ENCODE measurements around the gene SOAT2. TPM values are rescaled to one million over a fixed set of nuclear protein-coding genes. Genes with fewer than 3 reads are reported as not detected.

Gene SOAT2
- polyA plus RNA-seq, 3 donors = 1.2 to 1.6 (median 1.4) TPM

DNA sequence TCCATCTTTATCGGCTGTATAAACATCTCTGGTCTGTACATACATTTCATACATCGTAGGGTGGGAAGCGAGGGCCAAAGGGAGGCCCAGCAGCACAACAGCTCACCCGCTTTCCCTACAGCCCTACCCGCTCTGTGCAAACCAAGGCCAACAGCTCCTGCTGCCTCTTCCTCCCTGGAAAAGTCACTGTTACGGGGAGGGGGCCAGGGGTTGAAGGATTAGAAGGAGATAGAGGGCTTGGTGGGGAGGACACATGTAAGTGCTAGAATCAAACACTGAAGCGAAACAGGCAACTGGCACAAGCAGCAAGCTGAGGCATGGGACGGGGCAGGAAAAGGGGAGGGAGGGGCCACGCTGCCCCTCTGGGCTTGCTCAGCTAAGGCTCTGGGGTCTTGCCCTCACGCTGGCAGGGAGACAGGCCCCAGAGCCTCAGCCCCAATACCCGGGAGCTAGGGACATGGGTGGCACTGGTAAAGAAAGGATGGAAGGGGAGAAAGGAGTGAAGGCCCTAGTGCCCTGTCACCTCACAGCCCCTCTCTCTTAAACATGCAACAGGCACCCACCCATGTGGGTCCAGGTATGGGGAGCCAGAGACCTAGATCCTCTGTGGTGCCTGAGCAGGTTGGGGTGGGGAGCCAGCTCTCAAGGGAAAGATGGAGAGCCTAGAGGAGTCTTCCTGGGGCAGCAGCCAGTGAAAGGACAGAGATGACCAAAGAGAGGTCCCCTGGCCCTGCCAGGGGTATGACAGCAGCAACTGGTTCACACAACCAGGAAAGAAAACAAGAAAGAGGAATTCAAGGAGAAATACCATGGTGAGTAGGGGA lies 38.5 kb upstream of the SOAT2 start:
- DNase-seq (ENCODE audit: low read depth in 3 of 3, low spot score in 2 of 3) = no peak

DNA sequence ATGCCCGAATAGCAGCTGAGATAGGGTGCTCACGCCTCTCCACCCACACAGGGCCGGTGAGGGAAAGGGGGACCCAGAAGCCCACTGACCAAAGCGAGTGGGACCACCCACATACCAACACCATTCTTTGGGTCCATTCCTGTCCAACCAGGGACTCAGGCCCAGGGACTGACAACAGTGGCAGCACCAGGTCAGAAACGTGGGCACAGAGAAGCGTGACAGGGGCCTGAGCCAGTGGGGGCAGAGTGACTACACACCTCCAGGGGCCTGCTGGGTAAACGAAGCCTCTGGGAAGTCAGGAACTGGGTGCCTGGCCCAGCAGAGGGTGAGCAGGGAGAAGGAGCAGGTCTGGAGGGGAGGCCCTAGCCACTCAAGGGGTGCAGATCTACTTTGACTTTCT lies 37.8 kb upstream of the SOAT2 start:
- DNase-seq (ENCODE audit: low read depth in 3 of 3, low spot score in 2 of 3) = no peak

DNA sequence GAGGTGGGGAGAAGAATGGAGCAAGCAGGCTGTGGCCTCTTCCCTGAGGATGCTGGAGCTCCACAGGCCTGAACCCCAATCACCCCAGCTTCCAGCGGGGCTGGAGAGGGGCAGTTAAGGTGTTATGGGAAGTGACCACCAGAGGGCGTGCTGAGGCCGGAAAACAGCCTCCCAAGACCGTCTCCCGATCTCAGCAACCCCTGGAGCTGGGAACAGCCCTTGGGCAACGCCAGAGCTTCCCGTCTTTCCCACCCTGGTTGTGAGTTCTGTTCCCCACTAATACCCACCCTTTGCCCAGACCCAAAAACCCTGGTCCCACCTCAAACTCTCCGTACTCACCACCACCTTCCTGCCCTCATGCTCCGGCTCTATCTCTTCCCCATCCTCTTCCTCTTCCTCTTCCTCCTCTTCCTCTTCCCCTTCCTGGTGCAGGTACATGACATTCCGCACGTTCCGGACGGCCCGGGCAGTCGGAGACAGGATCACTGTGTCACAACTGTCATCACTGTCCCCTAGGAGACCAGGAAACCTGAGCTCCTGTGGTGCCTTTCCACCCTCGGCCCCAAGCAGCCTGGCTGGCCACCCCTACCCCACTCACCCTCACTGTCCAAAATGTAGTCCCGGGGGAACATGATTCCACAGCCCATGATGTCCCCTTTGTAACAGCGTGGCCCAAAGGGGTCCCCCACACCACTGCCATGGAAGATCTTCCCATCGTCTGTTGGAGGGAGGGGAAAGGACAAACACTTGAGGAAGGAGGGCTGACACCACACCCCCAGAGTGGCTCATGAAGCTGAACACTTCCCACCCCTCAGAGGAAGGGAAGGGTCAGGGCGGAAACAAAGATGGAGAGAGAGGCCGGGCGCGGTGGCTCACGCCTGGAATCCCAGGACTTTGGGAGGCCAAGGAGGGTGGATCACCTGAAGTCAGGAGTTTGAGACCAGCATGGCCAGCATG lies 37.0 kb upstream of the SOAT2 start:
- no peak for DNase-seq (ENCODE audit: low read depth in 3 of 3, low spot score in 2 of 3)

DNA sequence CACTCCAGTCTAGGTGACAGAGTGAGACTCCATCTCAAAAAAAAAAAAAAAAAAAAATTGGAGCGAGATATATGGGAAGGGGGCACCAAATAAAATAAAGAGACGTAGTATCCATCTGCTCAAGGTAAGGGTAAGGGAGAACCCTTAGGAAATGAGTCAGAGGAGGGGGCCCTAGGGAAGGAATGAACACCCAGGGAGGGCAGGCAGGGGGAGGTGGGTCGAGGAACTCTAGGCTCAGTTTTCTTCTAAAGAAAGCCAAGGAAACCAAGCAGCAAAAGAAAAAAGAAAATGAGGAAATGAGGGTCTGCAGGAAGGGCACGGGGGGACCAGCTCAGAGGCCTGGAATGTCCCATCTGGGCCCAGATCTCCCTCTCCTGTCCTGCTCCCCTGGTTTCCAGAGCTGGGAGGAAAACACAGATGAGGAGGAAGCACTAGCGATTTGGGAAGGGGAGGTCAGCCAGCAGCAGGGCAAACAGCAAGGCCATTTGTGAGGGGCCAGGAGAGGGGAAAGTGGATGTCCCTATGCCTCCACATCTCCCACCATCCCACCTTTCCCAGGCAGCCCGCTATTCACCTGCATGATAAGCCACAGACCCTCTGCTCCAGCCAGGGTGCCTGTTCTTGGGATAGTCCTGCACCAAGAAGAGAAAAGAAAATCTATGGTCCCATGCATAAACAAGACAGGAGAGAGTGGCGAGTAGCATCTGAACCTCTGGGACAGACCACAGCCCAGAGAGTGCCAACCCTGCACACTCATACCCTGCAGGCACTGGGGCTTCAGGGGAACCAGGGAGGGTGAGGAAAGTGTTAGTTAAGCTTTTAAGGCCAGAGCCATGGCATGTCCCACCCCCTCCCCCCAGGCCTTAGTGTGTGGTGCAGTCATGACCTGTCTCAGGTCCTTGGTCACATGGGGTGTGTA lies 36.0 kb upstream of the SOAT2 start:
- no peak for DNase-seq (ENCODE audit: low read depth in 3 of 3, low spot score in 2 of 3)

DNA sequence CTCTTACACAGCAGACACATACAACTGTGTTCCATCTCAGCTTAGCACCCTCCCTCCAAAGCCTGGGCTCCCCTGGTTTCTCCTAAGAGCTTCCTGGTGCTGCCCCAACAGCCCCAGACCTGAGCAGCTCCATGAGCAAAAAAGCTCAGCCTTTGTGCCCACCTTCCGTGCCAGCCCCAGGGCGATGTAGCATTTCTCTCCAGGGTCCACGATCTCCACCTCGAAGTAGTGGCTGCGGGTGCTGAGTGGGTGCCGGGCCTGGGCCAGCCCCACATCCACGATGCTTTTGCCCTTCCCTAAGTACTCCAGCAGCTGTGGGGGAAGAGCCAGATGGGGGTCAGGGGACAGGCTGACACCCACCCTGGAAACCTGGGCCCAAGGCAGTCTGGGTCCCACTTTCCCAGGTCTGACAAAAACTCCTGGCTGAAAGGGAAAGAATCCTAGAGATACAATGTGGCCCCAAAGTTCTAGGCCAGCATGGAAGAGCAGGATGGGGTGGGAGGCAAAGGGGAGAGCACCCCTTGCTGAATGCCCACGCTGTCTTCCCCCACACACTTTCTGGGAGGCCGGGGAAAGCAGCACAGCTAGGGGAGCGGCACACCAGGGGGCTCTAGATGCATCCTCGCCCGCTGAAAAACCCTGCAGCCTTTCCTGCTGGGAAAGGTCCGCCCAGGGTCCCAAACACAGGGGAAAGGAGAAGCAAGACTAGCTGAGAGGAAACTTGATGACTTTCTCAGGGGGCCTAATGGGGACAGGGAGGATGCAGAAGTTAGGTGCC lies 35.1 kb upstream of the SOAT2 start:
- no peak for DNase-seq (ENCODE audit: low read depth in 3 of 3, low spot score in 2 of 3)

DNA sequence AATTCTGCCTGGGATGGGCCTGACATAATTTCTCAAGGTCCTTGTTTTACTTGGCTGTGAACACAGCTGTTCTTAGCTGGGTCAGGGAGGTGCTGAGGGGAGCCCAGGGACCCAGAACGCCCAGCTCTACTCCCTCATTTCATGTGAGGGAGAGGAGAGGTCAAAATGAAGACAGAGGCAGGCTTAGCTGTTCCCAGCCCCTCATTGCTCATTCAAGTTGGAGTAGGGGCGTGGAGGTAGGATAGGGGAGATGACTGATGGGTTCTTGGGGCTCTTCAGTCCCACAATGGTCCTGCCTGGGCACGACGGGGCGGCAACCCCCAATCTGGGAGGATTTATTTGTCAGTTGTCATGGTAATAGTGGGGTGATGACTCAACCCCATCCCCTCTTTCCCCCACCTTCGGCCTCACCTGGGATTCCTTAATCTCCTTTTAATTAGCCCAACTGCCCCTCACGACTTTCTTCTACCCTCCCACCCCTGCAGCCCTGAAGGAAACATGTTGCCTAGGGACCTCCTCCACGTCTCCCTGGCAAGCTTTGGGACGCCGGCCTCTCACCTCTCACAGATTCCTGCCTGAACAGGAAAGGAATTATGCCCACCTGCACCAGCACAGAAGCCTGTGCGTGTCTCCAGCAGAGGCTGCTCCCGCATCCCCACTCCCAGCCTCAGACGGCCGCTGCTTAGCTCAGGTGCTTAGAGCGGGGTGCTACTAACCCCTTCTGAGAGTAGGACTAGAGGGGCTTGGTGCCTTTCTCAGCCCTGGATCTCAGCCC lies 34.3 kb upstream of the SOAT2 start:
- no peak for DNase-seq (ENCODE audit: low read depth in 3 of 3, low spot score in 2 of 3)

DNA sequence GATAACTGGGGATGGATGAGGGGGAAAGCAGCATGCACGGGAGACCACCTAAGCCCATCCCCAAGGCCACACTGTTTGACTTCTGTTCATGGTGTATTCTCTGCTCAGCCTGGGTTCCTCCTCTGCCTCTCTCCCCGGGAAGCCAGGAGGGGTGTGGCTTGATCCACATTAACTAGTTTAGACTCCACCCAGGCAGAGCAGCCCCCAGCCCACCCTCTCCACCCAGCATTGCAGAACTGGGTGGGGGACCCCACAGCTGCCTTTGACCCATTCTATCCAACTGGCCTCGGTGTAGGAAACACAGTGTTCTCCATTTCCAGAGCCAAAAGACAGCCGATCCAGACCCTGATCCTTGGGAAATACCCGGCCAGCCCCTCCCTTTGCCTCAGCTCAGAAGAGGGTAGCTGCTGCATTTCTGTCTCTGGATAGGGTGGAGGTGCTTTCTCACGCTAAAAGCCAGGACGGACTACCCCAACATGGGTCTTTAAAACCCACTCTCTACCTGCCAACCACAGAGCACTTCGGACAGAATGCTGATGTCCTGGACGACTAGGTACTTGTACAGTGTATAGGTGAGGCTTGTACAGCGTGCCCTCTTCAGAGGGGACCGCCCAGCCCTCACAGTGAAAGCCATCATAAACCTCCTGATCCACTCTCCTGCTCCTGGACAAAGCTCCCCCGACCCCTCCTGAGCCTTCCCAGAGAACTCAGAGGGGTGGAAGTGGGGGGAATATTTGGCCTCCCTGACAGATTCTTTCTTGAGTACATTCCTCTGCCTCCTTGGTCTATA lies 33.5 kb upstream of the SOAT2 start:
- DNase-seq (ENCODE audit: low read depth in 3 of 3, low spot score in 2 of 3) = no peak

DNA sequence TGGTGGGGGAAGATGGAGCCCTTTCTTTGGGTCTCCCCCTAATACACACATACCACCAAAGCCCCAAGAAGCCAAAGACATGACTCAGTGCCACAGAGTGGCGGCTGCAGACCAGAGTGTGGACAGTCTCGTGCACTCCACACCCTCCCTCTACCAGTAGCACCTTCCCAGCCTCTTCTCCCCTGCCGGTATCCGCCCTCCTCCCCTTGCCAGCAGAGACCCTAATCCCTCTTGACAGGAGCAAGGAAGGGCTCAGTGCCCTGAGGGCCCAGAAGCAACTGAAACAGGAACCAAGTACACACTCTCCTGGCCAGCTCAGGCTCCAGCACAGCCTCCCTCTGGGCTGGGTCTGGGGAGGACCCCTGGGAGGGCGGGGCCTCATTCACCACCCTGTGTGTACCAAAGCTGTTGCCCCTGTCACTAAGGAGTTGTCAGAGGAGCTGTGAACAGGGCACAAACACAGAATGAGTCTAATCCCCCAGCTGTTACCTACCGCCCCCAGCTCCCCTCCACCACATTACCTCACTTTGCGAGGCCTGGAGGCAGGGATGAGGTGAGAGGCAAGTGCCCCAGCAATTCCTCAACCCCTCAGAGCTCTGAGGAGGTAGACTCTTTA lies 32.3 kb upstream of the SOAT2 start:
- DNase-seq (ENCODE audit: low read depth in 3 of 3, low spot score in 2 of 3) = no peak

DNA sequence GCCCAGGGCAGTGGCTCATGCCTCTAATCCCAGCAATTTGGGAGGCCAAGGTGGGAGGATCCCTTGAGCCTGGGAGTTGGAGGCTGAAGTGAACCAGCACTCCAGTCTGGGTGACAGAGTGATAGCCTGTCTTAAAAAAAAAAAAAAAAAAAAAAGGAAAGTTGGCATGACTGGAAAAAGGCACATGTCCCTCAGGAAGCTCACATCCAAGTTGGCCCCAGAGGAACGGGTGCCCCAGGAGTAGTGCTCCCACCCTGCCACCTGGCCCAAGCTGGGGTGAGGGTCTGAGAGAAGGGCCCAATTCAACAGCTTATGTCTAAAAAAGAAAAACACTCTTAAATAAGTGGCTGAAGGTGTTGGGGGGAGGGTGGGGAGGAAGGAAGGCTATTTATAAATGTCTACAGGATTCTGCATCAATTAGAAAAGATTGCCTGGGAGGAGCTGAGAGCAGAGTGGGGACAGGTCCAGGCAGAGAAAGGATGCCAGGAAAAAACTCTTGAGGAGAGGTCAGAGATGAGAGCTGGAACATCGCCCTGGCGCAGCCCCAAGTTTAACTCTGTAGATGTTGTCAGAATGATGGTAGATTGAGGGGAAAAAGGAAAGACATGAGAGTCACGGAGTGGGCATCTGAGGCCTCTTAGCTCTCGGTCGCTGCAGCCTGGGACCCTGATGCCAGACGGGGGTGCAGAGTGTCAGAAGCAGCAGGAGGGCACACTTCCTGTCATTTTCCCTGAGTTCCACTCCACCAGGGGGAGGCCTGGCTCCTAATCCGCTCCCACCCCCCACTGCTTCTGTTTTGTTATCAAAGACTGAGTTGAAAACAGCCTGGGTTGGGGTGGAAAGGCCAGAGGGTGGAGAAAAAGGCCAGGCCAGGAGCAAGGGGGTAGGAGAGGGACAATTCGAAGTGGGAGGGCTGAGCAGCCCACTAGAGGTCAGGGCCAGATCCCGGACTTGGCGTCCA lies 31.4 kb upstream of the SOAT2 start:
- no peak for DNase-seq (ENCODE audit: low read depth in 3 of 3, low spot score in 2 of 3)

DNA sequence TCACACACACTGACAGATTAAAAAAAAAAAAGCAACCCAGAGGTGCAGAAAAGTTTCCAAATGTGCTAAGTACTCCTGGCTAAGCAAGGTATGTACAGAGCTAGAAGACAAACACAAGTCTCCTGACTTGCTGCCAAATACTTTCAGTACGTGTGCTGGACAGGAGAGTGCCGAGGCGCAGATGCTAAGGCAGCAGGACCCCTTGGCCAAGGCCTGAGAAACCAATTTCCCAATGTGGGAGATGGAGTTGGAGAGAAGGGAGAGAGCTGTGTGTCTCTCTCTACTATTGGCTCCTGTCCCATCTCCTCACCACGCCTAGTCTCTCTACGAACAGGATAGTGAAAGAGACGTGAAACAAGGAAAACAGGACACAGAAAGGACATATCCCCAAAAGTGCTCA lies 29.4 kb upstream of the SOAT2 start:
- no peak for DNase-seq (ENCODE audit: low read depth in 3 of 3, low spot score in 2 of 3)

DNA sequence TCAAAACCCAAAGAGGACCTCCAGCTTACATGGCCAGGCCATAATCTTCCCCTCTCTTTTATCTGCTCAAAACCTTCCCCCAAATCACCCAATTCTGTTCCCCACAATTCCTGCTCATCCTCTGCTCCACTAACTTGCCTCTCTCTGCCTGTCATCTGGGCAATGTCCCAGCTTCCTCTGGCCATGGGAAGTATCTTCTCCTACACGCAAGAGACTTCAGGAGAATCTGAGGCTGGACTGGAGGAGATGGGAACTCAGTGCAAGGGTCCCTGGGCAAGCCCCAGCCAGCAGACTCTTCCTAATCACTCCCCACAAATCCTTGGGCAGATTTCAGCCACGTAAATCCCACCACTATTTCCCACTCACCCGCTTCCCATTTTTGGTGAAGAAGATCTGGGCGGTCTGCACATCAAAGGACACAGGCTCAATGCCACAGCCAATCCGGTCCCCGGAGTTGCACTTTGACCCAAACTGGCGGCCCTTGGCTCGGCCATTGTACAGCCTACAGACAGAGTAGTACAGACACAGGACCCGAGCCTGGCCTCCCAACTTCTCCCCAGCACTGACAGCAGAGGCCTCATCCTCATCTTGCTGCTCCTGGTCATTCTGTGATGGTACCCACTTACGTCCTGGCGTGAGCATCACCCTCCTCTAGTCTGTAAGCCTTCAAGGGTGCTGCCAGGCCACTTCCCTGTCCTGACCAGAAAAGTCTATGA lies 28.8 kb upstream of the SOAT2 start:
- no peak for DNase-seq (ENCODE audit: low read depth in 3 of 3, low spot score in 2 of 3)

DNA sequence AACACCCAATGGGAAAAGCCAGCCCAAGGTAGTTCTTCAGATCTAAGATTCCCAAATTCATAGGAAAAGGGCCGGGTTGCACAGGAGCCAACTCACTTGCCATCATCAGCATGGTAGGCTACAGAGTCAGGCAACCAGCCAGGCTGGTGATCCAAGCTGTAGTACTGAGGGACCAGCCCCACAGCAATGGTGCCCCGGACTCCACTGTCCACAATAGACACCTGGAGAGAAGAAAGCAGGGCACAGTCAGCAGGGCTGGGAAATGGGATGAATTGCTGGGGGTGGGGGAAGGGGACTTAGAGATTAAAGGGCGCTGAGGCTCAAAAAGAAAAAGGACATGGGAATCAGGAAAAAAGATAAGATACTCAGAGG lies 28.3 kb upstream of the SOAT2 start:
- no peak for DNase-seq (ENCODE audit: low read depth in 3 of 3, low spot score in 2 of 3)

DNA sequence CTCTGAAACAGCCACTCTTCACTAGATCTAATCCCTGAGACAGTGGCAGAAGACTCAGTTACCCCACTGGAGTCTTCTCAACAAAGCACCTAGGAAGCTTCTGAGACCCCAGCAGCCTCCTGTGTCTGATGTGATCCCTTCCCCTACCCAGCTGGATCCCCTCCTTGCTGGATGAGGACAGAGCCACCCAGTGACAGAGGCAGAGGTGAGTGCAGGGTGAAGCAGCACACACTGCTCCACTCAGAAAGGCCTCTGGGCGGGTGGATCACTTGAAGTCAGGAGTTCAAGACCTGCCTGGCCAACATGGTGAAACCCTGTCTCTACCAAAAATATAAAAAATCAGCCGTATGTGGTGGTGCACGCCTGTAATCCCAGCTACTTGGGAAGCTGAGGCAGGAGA lies 26.8 kb upstream of the SOAT2 start:
- DNase-seq (ENCODE audit: low read depth in 3 of 3, low spot score in 2 of 3) = no peak

DNA sequence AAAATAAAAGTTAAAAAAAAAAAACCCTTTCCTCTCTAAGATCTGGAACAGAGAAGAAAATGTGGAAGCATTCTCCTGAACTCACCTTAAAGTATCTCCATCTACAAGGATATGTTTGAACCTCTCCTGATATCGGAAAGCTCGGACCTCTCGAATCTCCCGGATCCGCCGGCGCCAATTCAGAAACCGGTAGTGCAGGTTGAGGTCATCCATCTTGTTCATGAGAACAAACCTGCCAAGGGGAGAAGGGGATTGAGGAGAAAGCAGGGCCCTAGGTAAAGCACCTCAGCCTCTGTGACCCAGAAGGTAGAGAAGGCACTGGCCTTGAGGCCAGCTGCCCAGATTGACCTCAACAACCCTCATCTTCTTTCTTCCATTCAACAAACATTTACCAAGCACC lies 26.3 kb upstream of the SOAT2 start:
- DNase-seq (ENCODE audit: low read depth in 3 of 3, low spot score in 2 of 3) = no peak

DNA sequence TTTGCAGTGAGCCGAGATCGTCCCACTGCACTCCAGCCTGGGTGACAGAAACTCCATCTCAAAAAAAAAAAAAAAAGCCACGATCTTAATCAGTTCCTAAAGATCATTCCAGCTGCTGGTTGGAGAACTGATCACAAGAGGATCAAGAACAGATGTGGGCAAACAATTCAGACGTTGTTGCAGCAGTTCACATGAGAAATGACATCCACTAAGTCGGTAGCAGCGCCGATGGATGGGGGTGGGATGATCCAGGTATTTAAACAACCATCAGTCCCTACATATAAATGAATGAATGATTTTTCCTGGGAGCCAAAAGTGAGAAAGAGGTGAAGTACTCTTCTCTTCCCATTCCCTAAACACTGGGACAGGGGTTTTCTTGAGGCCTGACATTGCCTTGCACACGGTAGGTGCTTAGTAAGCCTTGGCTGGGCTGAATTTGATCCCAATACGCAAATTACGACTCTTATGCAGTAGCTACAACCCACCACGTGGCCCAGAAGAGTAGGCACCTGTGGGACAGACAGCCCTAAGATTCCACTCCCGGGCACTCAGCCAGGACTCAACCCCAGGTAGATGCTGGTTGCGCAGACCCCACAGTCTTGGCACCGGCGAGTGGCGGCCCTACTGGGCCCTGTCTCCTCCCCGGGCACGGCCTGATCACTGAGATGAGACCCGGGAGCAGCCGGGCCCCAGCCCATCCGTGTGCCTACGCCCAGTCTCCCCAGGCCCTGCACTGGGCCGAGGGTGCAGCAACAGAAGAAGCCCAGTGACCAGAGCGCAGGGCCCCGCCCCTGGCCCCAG lies 24.7 kb upstream of the SOAT2 start:
- no peak for DNase-seq (ENCODE audit: low read depth in 3 of 3, low spot score in 2 of 3)

All from right renal cortex interstitium (tissue), 3 donors.